ENCODE measurements around the gene SYT1.

Gene SYT1

DNA sequence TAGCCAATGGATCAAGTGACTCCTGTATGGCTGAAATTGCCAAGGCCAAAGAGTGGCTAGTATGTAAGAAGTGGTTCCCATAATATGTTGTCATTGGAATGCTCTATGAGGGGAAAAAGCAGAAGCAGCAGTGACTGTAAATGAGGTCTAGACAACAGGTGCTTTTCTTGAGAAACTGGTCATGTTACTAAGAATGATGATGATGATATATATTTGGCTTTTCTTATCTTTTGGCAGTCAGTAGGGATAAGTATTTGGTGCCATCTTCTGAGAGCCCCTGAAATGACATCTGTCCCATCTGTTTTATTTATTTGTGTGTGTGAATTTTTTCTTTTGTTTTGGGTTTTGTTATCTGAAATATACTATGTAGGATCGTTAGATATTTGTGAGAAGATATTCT, 141.7 kb downstream of the SYT1 start:
- TF ChIP-seq POLR2AphosphoS5 (IDR thresholded peaks at IDR 0.05; ENCODE audit: borderline replicate concordance, low read depth, low read length) (no peak), FOXP2 (optimal IDR thresholded peaks at IDR 0.05; ENCODE audit: control extremely low read depth, extremely low read length, insufficient read depth) (no peak), EZH2 (IDR thresholded peaks at IDR 0.05) (no peak)
- DNase-seq (ENCODE audit: low read depth, low spot score): no peak
- no peak overlapping the region for H3K27ac ChIP-seq

DNA sequence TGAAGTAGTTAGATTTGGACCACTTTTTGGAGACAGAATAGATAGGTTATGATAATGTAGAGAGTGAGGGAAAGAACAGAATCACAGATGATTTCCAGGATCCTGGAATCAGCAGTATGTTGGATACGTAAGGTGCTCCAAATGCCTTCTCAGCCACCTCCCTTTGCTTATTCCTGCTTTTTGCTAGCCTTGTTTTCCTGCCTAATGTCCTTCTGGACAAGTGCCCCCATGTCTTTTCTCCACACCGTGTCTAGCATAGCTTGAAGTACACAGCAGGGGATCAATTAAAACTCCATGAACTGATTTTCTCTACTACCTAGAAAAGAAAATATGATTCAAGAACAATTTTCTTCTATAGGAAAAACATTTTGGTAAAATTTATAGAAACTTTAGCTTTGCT, 144.0 kb downstream of the SYT1 start:
- Histone ChIP-seq H3K9ac (ENCODE audit: insufficient read length) (no peak overlapping the region), H3K36me3 (ENCODE audit: insufficient read depth, low read length) (no peaks in the 10 kb centered on the region), H3K27ac (no peak overlapping the region), H3K4me3 (no peak overlapping the region), H3K9me3 (ENCODE audit: low read depth, low read length) (no peaks in the 10 kb centered on the region)
- TF ChIP-seq FOXP2 (optimal IDR thresholded peaks at IDR 0.05; ENCODE audit: control extremely low read depth, extremely low read length, insufficient read depth) (no peak), POLR2AphosphoS5 (IDR thresholded peaks at IDR 0.05; ENCODE audit: borderline replicate concordance, low read depth, low read length) (no peak)
- no peak for DNase-seq (ENCODE audit: low read depth, low spot score)

More for the DNA sequence above, 141.7 kb downstream of the SYT1 start:
- Histone ChIP-seq H3K9me3 (ENCODE audit: low read depth, low read length) (no peaks in the 10 kb centered on the region), H3K36me3 (ENCODE audit: insufficient read depth, low read length) (no peaks in the 10 kb centered on the region), H3K4me3 (no peak overlapping the region), H3K9ac (ENCODE audit: insufficient read length) (no peak overlapping the region)

DNA sequence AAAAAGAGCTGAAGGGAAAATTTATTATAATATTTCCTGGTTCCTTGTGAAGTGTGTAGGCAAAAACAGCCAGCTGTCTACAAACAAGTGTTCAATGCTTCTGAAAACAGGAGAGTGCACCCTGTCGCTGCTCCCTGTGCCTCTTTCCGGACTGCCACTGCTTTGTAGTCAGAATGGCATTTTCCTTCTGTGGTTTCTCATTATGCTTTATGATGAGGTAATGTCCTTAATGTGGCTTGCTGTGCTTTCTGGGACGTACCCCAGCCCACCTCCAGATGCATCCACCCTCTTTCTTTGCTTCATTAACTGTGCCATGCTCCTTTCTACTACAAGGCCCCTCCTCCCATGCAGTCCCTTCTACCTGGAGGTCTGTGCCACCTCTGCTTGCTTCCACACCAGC, 148.1 kb downstream of the SYT1 start:
- no peaks in the 10 kb centered on the region for H3K9me3 ChIP-seq (ENCODE audit: low read depth, low read length)
- H3K9ac ChIP-seq (ENCODE audit: insufficient read length): no peak overlapping the region
- no peak overlapping the region for H3K4me3 ChIP-seq
- H3K36me3 ChIP-seq (ENCODE audit: insufficient read depth, low read length): no peaks in the 10 kb centered on the region
- TF ChIP-seq EZH2 (IDR thresholded peaks at IDR 0.05): no peak
- TF ChIP-seq FOXP2 (optimal IDR thresholded peaks at IDR 0.05; ENCODE audit: control extremely low read depth, extremely low read length, insufficient read depth): no peak
- no peak for TF ChIP-seq POLR2AphosphoS5 (IDR thresholded peaks at IDR 0.05; ENCODE audit: borderline replicate concordance, low read depth, low read length)
- DNase-seq (ENCODE audit: low read depth, low spot score): no peak
- no peak overlapping the region for H3K27ac ChIP-seq

- H3K9ac ChIP-seq (ENCODE audit: insufficient read length): no peak overlapping the region
- no peaks in the 10 kb centered on the region for H3K9me3 ChIP-seq (ENCODE audit: low read depth, low read length)
- H3K27ac ChIP-seq: no peak overlapping the region
- no peaks in the 10 kb centered on the region for H3K36me3 ChIP-seq (ENCODE audit: insufficient read depth, low read length)
- no peak for DNase-seq (ENCODE audit: low read depth, low spot score)
- no peak overlapping the region for H3K4me3 ChIP-seq
- no peak for TF ChIP-seq FOXP2 (optimal IDR thresholded peaks at IDR 0.05; ENCODE audit: control extremely low read depth, extremely low read length, insufficient read depth)
- TF ChIP-seq EZH2 (IDR thresholded peaks at IDR 0.05): no peak
- TF ChIP-seq POLR2AphosphoS5 (IDR thresholded peaks at IDR 0.05; ENCODE audit: borderline replicate concordance, low read depth, low read length): no peak
Measured at GRCh38 chr12:79016181-79016580, 151.6 kb downstream of the SYT1 start.

GRCh38 chr12:79019672-79020071, 155.1 kb downstream of the SYT1 start:
- Histone ChIP-seq H3K4me3 (no peak overlapping the region), H3K27ac (no peak overlapping the region), H3K9me3 (ENCODE audit: low read depth, low read length) (no peaks in the 10 kb centered on the region), H3K36me3 (ENCODE audit: insufficient read depth, low read length) (no peaks in the 10 kb centered on the region), H3K9ac (ENCODE audit: insufficient read length) (no peak overlapping the region)
- DNase-seq (ENCODE audit: low read depth, low spot score): no peak
- TF ChIP-seq FOXP2 (optimal IDR thresholded peaks at IDR 0.05; ENCODE audit: control extremely low read depth, extremely low read length, insufficient read depth) (no peak), EZH2 (IDR thresholded peaks at IDR 0.05) (no peak), POLR2AphosphoS5 (IDR thresholded peaks at IDR 0.05; ENCODE audit: borderline replicate concordance, low read depth, low read length) (no peak)

- H3K4me3 ChIP-seq: no peak overlapping the region
- no peak overlapping the region for H3K9ac ChIP-seq (ENCODE audit: insufficient read length)
- no peak for DNase-seq (ENCODE audit: low read depth, low spot score)
- no peaks in the 10 kb centered on the region for H3K36me3 ChIP-seq (ENCODE audit: insufficient read depth, low read length)
- TF ChIP-seq FOXP2 (optimal IDR thresholded peaks at IDR 0.05; ENCODE audit: control extremely low read depth, extremely low read length, insufficient read depth) (no peak), EZH2 (IDR thresholded peaks at IDR 0.05) (no peak), POLR2AphosphoS5 (IDR thresholded peaks at IDR 0.05; ENCODE audit: borderline replicate concordance, low read depth, low read length) (no peak)
- no peaks in the 10 kb centered on the region for H3K9me3 ChIP-seq (ENCODE audit: low read depth, low read length)
- H3K27ac ChIP-seq: no peak overlapping the region
Measured at GRCh38 chr12:79020106-79020505, 155.5 kb downstream of the SYT1 start.

DNA sequence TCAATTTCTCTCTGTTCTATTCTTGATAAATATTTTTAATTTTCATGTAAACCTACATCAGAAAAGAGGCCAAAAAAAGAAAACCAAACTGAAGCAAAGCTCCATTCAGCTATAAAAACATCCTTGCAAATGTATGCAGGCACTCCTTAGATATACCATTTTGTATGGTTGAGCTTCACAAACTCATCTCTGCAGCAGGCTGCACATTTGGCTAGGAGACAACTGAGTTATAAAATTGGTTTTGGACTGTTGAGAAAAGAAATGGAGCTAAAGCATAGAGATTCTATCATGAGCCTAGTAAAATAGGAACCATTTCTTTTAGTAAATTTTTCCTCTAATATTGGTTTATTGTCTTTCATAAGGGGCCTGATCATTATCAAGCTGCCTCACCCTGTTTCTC, 156.4 kb downstream of the SYT1 start:
- Histone ChIP-seq H3K36me3 (ENCODE audit: insufficient read depth, low read length) (no peaks in the 10 kb centered on the region), H3K4me3 (no peak overlapping the region), H3K27ac (no peak overlapping the region), H3K9me3 (ENCODE audit: low read depth, low read length) (no peaks in the 10 kb centered on the region), H3K9ac (ENCODE audit: insufficient read length) (no peak overlapping the region)
- no peak for TF ChIP-seq FOXP2 (optimal IDR thresholded peaks at IDR 0.05; ENCODE audit: control extremely low read depth, extremely low read length, insufficient read depth)
- TF ChIP-seq EZH2 (IDR thresholded peaks at IDR 0.05): no peak
- TF ChIP-seq POLR2AphosphoS5 (IDR thresholded peaks at IDR 0.05; ENCODE audit: borderline replicate concordance, low read depth, low read length): no peak
- no peak for DNase-seq (ENCODE audit: low read depth, low spot score)

GRCh38 chr12:79023261-79023660, 158.7 kb downstream of the SYT1 start:
- no peaks in the 10 kb centered on the region for H3K9me3 ChIP-seq (ENCODE audit: low read depth, low read length)
- H3K27ac ChIP-seq: no peak overlapping the region
- TF ChIP-seq EZH2 (IDR thresholded peaks at IDR 0.05): no peak
- TF ChIP-seq FOXP2 (optimal IDR thresholded peaks at IDR 0.05; ENCODE audit: control extremely low read depth, extremely low read length, insufficient read depth): no peak
- no peak for TF ChIP-seq POLR2AphosphoS5 (IDR thresholded peaks at IDR 0.05; ENCODE audit: borderline replicate concordance, low read depth, low read length)
- no peaks in the 10 kb centered on the region for H3K36me3 ChIP-seq (ENCODE audit: insufficient read depth, low read length)
- DNase-seq (ENCODE audit: low read depth, low spot score): no peak
- H3K9ac ChIP-seq (ENCODE audit: insufficient read length): no peak overlapping the region
- no peak overlapping the region for H3K4me3 ChIP-seq

DNA sequence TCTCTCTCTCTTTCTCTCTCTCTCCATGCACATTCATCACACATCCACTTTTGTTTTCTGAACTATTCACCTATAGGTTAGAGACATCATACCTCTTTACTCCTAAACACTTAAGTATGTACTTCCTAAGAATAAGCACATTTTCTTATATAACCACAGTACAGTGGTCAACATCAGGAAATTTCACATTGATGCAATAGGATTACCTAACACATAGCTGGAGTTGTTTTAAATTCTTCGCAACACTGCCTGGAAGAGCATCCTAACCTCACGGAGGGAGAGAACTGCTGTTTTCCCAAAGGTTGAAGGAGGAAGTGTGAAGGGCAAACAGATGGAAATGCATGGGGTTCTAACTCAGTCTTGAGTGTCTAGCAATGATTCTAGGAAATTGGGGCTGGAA, 159.2 kb downstream of the SYT1 start:
- Histone ChIP-seq H3K9ac (ENCODE audit: insufficient read length) (no peak overlapping the region), H3K9me3 (ENCODE audit: low read depth, low read length) (no peaks in the 10 kb centered on the region), H3K36me3 (ENCODE audit: insufficient read depth, low read length) (no peaks in the 10 kb centered on the region), H3K27ac (no peak overlapping the region), H3K4me3 (no peak overlapping the region)
- no peak for DNase-seq (ENCODE audit: low read depth, low spot score)
- TF ChIP-seq POLR2AphosphoS5 (IDR thresholded peaks at IDR 0.05; ENCODE audit: borderline replicate concordance, low read depth, low read length): no peak
- TF ChIP-seq FOXP2 (optimal IDR thresholded peaks at IDR 0.05; ENCODE audit: control extremely low read depth, extremely low read length, insufficient read depth): no peak
- TF ChIP-seq EZH2 (IDR thresholded peaks at IDR 0.05): no peak
